PC-9 (cell line): ENCODE data around the gene MALRD1.

Experiments
- EZH2 ChIP-seq: fragments of 200-600 bp; sonication (generic); IDR thresholded peaks from 2 replicates; pipeline ENCODE4 v1.8.0; 2017; ENCODE audit warnings: antibody characterized with exemption, low read depth
- TF ChIP-seq, protein P1 (sequence below): fragments of 200-600 bp; sonication (generic); conservative IDR thresholded peaks from 2 replicates; pipeline ENCODE4 v1.6.1; 2017; ENCODE audit warnings: mixed run types, antibody characterized with exemption, mild to moderate bottlenecking, moderate library complexity

DNA sequence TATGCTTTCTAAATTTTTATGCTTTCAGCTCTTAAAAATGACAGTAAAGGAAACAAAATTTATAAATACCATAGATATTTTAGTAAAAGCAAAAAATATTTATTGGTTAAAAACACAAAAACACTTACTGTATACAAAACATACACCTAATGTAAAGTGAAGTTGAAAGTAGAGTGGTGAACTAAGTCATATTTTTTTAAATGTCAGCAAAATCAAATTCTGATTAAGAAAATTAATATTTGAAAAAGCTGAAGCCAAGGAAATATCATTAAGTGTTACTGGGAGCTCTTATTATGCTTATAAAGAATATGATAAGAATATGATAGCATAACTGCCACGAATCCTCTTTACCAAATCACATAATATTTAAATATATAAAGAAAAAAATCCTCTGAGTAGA is 702.4 kb downstream of the MALRD1 start:
- TF ChIP-seq, protein P1, sequence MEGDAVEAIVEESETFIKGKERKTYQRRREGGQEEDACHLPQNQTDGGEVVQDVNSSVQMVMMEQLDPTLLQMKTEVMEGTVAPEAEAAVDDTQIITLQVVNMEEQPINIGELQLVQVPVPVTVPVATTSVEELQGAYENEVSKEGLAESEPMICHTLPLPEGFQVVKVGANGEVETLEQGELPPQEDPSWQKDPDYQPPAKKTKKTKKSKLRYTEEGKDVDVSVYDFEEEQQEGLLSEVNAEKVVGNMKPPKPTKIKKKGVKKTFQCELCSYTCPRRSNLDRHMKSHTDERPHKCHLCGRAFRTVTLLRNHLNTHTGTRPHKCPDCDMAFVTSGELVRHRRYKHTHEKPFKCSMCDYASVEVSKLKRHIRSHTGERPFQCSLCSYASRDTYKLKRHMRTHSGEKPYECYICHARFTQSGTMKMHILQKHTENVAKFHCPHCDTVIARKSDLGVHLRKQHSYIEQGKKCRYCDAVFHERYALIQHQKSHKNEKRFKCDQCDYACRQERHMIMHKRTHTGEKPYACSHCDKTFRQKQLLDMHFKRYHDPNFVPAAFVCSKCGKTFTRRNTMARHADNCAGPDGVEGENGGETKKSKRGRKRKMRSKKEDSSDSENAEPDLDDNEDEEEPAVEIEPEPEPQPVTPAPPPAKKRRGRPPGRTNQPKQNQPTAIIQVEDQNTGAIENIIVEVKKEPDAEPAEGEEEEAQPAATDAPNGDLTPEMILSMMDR: no peak
- TF ChIP-seq EZH2: no peak
